Measurements from ENCODE around the gene PSMD13.

- TF ChIP-seq CTCF (IDR thresholded peaks at IDR 0.05; ENCODE audit: low read length) (no peak), EZH2 (optimal IDR thresholded peaks at IDR 0.05; ENCODE audit: low read depth, low read length) (no peak)
Observed at GRCh38 chr11:208181-208916, 28.4 kb upstream of the PSMD13 start.

Measured in MM.1S (cell line).